SH-SY5Y (cell line): ENCODE results near the gene ZC3H6.
A peak's percentile ranks its signal among the peaks of the same experiment; 100 is the strongest.

Source experiments
- GATA2 ChIP-seq: IDR thresholded peaks from 2 replicates; pipeline ENCODE4 v1.6.1; 2011; ENCODE audit warnings: mild to moderate bottlenecking, low read depth, low read length
- GATA3 ChIP-seq: IDR thresholded peaks from 2 replicates; pipeline ENCODE4 v1.6.1; 2011; ENCODE audit warnings: low read depth, mild to moderate bottlenecking, low read length, moderate library complexity

Gene ZC3H6

GRCh38 chr2:112275311-112275886 is at the start of gene ZC3H6:
ZC3H6 (plus strand) TSS chr2:112275597; CDS start chr2:112275995, 398 bp downstream.
- no peak for TF ChIP-seq GATA3
- peak; percentile 23; the same call in 1 of the 2 replicates for TF ChIP-seq GATA2

- TF ChIP-seq GATA2 (no peak), GATA3 (no peak)
Measured at GRCh38 chr2:112229348-112229747, 46.0 kb upstream of the ZC3H6 start.

- TF ChIP-seq GATA3 (no peak), GATA2 (no peak)
Measured at GRCh38 chr2:112230371-112230770, 45.0 kb upstream of the ZC3H6 start.

GRCh38 chr2:112239862-112240261 is 35.5 kb upstream of the ZC3H6 start:
- TF ChIP-seq GATA2 (no peak), GATA3 (no peak)

GRCh38 chr2:112242384-112242783 is 33.0 kb upstream of the ZC3H6 start:
- TF ChIP-seq GATA3 (no peak), GATA2 (no peak)

GRCh38 chr2:112243233-112243632 is 32.2 kb upstream of the ZC3H6 start:
- no peak for TF ChIP-seq GATA3
- no peak for TF ChIP-seq GATA2

- TF ChIP-seq GATA3 = no peak
- no peak for TF ChIP-seq GATA2
Measured at GRCh38 chr2:112244854-112245253, 30.5 kb upstream of the ZC3H6 start.

- TF ChIP-seq GATA2 = no peak
- no peak for TF ChIP-seq GATA3
Measured at GRCh38 chr2:112251271-112251670, 24.1 kb upstream of the ZC3H6 start.

GRCh38 chr2:112253261-112253815 is 22.1 kb upstream of the ZC3H6 start:
- TF ChIP-seq GATA3 (no peak), GATA2 (no peak)

- TF ChIP-seq GATA2 (peak; percentile 78), GATA3 (no peak)
Measured at GRCh38 chr2:112254466-112255240, 20.7 kb upstream of the ZC3H6 start, which contains the start of gene ZC3H8. ZC3H8 (minus strand) TSS chr2:112255042; CDS start chr2:112254981, 61 bp downstream.

GRCh38 chr2:112255875-112256274 is 19.5 kb upstream of the ZC3H6 start:
- TF ChIP-seq GATA2 (no peak), GATA3 (no peak)

GRCh38 chr2:112256654-112257053 is 18.7 kb upstream of the ZC3H6 start:
- no peak for TF ChIP-seq GATA3
- TF ChIP-seq GATA2 = no peak

- TF ChIP-seq GATA3 (no peak), GATA2 (no peak)
Measured at GRCh38 chr2:112257575-112257974, 17.8 kb upstream of the ZC3H6 start.

GRCh38 chr2:112259509-112260294 is 15.7 kb upstream of the ZC3H6 start:
- TF ChIP-seq GATA3 (no peak), GATA2 (no peak)

GRCh38 chr2:112260295-112260625 is 15.1 kb upstream of the ZC3H6 start:
- TF ChIP-seq GATA2 (no peak), GATA3 (no peak)
